Cortex of kidney (tissue), 1 donor: Measurements from ENCODE around the gene OSBPL5.

ENCODE experiments used
- DNase-seq: peaks from one replicate; lab custom pipeline; 2025; lab: John Stamatoyannopoulos, UW

OSBPL5 gene

GRCh38 chr11:3149852-3150188 lies 15.3 kb downstream of the OSBPL5 start:
- no peak for DNase-seq

GRCh38 chr11:3148990-3149851 lies 15.9 kb downstream of the OSBPL5 start:
- DNase-seq: no peak

DNA sequence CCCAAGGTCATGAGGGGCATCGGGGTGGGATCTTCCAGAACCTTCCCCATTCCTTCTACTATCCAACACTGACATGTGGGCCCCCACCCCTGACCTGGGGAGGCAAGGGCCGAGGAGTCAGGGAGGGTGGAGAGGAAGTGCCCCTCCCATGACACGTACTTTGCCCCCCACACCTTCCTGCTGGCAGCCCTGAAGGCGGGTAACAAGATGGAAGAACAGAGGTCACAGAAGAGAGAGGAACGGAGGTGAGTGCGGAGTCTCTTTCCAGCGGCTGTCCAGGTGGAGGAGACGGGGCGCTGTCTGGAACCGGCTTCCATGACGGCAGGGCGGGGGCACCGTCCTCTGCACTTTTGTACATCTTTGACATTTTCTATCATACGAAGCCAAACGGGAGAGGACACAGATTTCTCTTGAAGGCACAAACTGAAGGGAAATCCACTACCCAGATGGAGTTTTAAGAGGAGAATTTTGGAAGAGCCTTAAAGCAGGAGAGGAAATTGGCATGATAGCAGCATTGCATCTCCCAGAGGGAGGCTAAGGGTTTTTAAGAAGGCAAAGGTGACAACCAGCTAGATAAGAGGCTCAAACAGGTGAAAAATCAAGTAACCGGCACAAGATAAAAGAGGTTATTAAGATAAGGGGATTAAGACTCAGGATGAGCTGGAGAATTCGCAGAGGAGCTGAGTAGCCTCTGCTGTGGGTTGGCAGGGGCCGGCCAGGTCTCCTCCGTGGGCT lies 16.7 kb downstream of the OSBPL5 start:
- DNase-seq: no peak

DNA sequence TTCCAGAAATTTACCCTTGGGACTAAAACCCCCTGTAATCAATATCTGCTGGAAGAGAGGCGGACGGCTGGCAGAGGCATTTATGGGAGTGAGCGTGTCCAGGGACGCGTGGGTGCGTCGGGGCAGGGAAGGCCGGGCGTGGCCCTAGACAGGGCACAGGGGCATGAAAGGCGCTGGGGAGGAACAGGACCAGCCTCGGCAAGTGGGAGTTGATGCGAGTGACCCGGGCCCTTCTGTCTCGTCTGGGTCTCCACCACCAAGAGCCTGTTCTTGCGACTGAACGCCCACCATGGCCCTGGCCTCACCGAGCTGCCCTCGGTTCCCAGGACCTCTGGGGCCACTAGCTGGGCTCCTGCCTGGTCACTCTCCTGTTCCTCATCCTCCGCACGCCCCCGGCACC lies 17.5 kb downstream of the OSBPL5 start:
- no peak for DNase-seq

DNA sequence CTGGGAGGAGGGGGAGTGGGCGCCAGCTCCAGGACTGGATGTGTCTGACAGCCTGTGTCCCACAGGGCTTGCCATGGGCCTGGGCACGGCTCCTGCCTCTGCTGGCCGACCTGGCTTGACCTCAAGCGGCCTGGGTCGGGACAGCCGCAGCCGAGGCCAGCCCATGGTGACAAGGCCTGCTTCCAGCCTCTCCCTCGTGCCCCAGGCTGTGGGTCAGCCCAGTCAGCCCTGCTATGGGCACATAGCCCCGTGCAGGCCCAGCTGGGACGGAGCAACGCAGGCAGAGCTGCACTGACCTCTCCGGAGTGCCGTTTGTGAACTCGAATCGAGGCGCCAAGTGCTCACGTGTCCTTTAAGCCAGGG lies 17.9 kb downstream of the OSBPL5 start:
- DNase-seq: no peak

- no peak for DNase-seq
These were observed 18.4 kb downstream of the OSBPL5 start for GRCh38 chr11:3146612-3147256.

DNA sequence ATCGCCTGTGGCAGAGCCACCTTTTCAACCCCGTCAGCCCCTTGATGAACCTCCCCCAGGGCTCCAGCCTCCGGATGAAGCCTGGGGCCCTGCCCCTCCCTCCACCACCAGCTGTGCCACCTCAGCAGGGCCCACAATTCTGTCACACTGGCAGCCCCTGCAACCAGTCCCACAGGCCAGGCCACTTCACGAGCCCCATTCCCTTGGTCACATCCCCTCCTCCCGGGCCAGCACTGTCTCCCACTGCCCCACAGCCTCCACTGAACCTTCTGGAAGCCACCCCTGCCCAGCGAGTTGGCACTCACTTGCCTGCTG lies 19.9 kb downstream of the OSBPL5 start:
- DNase-seq: no peak

- DNase-seq: no peak
These were observed 20.6 kb downstream of the OSBPL5 start for GRCh38 chr11:3144296-3145205.

DNA sequence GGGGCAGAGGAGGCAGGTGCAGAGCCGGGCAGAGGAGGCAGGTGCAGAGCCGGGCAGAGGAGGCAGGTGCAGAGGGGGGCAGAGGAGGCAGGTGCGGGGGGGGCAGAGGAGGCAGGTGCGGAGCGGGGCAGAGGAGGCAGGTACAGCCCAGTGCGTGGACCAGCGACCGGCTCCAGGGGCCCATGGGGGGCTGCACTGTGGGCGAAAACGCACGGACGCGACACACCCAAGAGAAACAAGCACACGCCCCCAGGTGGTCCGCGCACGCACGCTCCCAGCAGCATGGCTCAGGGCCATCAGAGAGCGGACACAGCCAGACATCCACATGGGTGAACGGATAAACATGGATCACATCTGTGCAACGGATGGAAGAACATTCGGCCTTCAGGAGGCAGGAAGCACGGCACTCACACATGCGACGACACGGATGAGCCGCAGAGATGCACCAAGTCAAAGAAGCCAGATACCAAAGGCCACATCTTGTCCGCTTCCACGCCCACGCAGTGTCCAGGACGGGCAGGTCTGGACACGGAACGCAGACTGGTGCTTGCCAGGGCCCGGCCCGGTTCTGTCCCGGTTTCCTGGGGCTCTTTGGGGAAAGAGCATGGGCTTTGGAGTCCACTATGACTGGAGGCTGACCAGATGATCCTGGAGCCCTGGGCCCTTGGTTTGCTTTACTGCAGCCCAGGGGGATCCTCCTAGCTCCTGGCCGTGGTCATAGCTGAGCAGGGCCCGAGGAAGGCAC lies 21.8 kb downstream of the OSBPL5 start:
- DNase-seq: no peak

DNA sequence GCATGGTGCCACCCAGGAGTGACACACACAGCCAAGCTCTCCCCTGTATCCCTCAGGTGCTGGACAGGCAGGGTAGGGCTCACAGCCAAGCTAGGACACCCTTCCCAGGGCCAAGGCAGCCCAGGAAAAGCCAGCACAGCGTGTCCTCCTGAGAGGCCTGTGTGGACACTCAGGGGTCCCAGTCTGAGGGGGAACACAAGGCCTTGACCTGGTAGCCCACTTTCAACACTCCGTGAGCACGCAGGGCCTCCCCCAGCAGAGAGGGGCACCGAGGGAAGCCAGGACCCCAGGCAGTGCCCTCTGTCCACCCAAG lies 24.9 kb downstream of the OSBPL5 start:
- no peak for DNase-seq

- DNase-seq: no peak
These were observed 25.4 kb downstream of the OSBPL5 start for GRCh38 chr11:3139481-3140290.

DNA sequence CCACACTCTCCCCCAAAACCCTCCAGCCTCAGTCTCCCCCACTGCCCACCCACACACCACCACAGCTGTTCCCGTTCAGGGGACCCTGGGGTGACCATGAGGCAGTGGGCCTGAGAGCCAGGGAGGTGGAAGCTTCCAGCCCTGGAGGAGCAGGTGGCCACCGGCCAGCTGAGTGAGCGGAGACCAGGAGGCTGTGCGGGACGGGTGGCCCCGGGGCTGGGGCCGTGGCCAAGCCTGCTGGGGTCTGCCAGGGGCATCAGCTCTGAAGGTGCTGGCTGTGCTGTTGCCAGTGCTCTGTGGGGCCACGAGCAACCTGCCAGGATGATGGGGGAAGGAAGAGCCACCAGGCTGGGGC lies 26.0 kb downstream of the OSBPL5 start:
- no peak for DNase-seq

- no peak for DNase-seq
These were observed 26.7 kb downstream of the OSBPL5 start for GRCh38 chr11:3138178-3139085.

GRCh38 chr11:3137486-3138177 lies 27.5 kb downstream of the OSBPL5 start:
- no peak for DNase-seq

DNA sequence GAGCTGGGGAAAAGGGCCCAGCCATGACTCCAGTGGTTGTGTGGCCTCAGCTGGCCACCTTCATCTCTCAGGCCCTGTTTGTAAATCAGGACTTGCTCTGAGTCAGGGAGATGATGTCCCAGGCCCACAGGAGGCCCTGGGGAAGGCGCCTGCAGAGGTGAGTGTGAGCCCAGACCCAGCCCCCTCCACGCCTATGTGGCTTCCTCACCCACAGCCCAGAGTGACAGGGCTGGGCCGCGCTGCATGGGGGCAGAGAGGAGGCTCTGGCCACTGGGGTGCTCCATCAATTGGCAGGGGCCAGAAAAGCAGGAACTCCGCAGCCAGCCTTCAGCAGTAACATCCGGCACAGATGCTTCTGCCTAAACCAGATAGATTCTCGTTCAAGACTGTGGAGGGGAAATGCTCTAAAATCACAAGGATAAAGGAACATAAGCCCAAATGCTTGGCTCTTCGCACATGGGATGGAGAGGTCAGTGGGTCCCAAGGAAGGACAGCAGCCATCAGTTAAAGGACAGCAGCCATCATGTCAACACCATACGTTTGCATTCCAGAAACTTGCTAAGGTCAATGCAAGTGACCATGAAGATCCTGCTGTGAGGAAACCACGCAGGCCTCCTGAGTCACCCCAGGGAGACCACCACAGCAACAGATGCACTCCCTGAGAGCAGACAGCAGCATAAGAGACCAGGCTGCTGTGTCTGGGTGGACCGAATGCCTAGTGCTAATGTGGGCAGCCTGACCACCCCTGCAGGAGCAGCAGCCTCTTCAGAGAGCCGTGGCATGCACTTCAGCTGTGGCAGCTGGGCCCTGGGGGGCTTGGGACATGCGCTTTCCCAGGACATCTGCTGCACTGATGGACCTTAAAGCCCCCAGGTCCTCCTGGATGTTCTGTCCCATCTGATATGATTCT lies 28.3 kb downstream of the OSBPL5 start:
- no peak for DNase-seq

DNA sequence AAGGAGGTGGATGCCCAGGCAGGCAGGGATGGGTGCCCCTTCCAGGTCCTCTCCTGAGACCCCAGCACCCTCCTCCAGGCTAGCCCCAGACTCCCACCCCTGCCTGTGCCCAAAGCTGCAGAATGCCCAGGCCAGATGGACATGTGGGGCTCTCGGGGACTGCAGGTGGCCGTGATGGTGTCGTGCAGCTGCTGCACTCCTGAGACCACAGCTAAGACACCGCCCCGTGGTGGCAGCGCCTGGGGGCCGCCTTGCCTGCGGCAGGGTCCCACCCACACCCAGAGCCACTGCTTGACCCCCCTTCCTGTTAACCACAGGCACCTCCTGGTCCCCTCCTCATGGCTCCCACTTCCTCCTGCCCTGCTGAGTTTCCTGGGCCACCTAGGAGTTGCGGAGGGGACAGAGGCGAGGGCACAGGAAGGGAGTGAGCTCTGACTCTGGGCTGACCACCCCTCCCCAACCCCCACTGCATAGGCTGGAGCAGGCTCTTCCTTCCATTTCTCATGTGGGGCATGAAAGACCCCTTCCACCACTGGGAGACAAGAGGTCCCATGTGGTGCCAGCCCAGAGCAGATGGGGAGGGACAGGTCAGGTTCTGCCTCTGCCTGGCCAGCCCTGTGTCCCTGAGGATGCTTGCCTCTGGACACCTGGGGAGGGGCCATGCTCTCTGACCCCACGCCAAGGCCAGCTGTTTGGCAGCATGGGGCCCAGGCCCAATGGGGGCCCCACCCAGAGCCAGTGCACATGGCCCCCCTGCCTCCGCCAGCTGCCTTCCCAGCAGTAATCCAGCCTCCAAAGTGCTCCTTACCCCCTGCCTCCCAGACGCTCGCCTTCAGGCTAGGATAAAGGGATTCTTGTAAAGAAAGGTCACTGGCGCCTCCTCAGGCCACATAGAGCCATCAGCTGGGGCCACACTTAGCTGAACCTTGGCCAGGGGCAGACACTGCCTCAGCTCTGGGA lies 29.3 kb downstream of the OSBPL5 start:
- DNase-seq: no peak
